GM21619 (cell line): ENCODE data around the gene FGFRL1.
"Not testable (repeated sequence)": the region's sequence is repeated elsewhere in the genome, so short reads cannot be mapped to it uniquely, and the experiment has no call there.

ENCODE experiments used
- ATAC-seq: cut with Tn5 transposase; IDR thresholded peaks from one replicate; pipeline ENCODE4 v1.9.1; 2021; ENCODE audit not compliant: unreplicated experiment

Gene FGFRL1

DNA sequence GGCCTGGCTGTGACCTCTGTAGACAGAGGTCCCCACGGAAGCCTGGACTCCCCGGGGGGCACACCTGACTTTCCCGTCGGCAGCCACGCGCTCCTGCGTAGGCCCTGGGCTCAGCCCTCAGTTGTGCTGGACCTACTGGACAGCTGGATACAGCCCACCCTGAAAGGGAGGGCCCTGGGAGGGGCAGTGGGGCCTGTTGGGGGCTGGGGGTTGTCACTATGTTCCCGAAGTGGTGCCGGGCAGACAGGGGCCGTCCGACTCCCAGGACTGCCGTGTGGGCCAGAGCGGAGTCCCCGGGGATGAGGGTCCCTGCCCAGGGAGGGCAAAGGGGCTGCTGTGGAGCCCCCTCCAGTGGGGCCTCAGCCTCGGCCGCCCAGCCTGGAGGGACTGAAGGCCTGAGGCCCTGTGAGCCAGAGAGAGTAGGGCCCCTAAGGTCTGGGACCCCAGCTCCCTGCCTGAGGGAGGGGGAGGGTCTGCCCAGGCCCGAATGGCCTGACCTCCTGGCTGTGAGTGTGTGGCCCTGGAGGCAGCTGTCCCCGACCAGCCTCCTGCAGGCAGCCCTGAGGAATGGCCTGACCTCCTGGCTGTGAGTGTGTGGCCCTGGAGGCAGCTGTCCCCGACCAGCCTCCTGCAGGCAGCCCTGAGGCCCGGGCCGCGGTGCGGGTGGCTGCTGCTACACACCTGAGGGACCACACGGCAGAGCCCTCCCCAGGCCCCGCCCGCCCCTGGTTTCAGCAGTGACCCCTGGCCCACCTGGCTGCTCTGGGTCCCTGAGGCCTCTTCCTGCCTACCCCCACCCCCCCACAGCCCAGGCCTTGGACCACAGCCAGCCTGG, 25.8 kb downstream of the FGFRL1 start:
- ATAC-seq = no peak

DNA sequence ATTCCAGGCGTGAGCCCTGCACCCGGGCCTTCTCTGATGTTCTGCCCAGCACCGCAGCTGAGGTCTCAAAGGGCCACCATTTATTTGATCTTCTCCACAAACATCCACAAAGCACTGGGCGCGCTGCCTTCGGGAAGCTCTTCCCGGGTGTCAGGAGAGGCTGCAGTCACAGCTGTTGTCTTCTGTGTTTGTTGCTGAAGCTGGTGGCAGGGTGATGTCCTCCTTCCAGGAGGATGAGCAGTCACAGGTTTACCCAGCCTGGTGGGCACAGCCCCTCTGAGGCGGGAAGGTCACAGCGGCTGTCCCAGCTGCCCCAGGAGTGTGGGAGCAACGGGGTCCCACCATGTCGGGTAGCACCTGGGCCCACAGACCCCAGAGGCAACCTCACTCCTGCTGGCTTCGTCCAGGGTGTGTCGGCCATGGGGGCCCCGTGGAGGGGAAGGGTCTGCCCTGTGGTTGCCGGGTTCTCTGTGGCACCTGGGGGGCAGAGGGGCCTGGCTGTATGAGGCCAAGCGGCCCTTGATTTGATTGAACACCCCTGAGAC, 27.6 kb downstream of the FGFRL1 start:
- no peak for ATAC-seq

DNA sequence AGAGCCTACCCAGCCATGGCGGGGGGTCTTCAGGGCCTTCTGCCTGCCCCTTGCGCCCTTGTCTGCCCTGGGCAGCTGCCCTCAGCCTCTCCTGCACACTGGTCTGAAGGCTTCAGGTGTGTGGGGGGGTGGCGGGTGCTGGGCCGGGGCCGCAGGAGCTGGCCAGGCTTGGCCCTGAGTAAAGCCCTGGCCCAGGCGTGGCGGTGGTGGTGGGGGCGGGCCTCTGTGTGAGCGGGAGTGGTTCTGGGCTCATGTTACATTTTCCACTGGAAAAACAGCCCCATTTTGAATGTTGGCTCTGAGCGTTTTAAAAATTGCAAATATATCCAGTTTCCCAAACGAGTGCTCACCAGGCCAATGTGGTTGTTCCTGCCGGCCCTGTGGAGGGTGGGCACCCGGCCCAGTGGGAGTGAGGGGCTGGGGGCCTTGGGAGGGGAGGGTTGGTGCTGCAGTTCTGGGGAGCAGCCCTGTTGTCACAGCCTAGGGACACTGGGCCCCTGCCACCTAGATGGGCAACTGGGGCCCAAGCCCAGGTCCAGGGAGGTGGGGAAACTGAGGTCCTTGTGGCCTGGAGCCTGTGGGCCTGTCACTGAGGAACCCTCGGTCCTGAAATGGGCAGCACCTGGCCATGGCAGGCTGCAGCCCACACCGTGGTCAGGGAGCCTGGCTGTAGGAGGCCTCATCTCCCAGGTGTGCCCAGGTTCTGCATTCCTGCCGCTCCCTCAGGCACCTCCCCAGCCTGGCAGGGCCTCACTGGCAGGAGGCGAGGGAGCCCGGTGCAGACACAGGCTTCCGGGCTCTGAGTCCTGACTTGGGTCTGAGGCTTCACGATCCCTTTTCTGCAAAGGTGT, 28.3 kb downstream of the FGFRL1 start:
- no peak for ATAC-seq

DNA sequence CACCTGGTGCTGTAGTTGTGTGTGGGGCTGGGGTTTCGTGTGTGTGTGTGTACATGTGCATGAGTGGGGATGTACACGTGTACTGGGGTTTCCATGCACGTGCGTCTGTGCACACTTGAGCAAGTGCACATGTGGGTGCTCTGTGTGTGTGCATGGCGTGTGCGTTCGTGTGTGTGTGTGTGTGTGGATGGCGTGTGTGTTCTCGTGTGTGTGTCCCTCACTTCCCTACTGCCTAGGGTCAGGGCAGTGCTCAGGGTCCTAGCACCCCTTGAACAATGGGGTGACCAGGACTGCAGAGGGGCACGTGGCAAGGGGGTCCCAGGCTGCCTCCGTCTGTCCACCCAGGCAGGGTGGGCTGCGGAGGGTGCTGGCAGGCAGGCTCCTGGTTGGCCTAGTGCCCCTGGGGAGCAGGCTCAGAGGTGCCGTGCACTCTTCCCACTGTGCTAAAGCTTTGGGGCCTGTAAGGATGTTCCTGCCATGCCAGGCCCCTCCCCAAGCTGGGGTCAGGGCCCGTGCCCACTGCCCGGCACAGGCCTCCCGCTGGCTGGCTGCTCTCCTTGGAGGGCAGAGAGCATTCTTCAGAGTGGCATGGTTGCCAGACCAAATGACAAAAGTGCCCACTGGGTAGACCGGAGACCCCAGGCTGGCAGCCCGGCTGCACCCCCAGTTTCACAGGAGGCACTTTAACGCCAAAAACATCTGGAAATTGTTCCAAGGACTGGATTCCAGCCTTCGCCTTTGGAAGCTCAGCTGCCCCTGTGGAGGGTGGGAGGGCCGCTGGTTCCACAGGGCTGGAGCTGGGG, 29.1 kb downstream of the FGFRL1 start:
- ATAC-seq = no peak

DNA sequence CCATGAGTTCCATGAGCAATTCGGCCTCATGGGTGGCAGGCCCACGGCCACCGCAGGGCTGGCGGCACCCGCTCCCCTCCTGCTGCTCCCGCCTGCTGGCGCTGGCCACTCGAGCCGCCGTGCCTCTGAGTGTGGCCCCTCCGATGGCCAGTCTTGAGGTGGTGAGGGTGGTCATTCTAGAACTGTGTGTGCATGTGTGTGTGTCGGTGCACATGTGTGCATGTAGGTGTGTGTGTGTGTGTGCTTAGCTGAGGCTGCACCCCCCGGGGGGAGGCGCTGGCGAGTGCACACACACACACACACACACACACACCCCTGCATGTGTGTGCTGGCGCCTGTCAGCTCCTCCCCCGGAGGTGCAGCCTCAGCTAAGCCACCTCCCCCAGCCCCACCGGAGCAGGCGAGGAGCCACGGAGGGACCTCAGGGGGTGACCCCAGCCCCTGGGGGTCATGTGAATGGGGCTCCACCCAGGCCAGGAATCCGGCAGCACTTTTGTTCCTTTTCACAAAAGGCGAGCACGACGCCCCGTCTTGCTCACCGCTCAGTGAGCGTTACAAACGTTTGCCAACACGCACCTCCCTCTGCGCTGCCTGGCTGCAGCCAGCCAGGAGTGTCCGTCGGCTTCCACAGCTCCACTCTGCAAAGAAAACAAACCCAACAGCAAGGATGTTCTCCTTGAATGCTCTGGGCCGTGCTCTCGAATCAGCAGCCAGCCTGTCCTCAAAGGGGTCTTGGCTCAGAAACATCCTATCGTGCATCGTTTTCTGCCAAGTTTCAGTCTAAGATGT, 29.9 kb downstream of the FGFRL1 start:
- no peak for ATAC-seq

DNA sequence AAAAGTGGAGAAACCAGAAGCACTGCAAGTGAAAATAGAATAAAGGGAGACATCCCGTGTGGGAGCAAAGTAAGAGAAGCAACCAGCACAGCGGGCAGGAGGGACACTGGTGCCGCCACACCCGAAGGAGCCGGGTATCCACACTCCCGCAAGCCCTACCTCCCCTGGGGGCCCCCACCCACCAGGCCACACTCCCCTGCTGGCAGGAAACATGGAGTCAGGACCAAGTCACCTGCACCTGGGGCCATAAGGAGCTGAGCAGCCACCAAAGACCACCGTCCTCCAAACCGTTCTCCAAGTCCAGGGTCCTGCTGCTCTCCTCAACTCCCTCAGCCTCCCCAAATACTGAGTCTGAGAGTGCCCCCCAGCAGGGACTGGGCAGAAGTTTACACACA, 30.5 kb downstream of the FGFRL1 start:
- ATAC-seq = no peak

DNA sequence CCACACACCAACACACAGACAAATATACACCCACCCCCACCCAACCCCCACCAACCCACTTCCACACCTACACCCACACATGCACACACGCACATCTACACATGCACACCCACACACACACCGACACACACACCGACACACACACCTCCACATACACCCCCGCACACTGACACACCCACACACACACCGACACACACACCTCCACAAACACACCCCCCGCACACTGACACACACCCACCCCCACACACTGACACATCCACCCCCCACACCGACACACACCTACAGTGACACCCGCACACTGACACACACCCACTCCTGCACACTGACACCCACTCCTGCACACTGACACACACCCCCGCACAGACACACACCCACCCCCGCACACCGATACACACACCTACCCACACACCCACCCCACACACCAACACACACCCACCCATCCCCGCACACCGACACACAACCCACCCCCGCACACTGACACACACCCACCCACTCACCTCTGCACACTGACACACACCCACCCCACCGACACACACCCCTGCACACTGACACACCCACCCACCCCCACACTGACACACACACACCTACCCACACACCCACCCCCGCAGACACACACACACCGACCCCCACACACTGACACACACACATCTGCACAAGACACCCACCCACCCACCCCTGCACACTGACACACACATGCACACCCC, 31.1 kb downstream of the FGFRL1 start:
- no peak for ATAC-seq

DNA sequence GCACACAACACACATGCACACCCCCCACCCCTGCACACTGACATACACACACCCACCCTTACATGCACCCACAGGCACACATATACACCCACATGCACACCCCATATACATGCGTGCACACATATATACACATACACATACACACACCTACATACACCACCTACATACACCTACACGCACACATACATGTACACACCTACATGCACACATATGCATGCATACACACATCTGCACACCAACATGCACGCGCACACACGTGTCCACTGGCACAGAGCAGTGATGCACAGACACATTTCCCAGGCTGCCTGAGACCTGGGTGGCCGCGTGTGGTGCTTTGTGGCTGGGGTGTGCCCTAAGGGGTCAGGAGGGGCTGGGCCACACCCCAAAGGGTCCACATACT, 31.7 kb downstream of the FGFRL1 start:
- no peak for ATAC-seq

DNA sequence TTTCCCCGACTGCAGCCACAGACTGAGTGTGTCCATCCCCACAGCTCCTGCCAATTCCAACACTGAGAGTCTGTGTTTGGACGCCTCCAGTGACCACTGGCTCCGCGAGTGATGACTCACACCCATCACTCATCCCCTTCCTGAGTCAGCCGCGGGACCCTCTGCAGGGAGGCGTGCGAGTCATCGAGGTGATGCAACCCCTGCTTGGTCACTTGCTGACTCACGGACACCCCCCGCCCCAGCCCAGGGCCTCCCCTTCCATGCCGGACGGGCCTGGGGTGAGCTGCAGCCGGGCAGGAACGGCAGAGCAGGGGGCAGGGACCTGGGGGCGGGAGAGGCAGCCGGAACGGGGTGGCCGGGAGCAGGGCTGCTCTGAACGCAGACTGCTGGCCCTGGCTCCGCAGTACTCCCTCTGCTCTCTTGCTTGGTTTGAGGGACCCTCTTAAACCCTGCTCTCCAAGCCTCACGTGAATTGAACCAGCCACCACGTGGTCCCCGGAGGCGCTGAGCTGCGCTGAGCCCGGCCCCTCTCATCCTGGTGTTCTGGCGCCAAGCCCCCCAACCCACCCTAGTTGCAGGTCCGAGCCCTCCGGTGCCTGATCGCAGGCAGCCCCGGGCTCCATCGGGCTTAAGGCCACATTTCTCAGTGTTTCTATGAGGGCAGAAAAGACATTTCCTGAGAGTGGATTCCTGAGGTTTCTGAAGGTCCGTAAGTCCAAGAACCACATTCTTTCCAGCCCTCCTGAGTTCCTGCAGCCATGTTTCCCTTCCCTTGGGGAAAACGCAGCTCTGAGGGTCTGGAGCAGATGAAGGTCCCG, 32.4 kb downstream of the FGFRL1 start:
- ATAC-seq = no peak

DNA sequence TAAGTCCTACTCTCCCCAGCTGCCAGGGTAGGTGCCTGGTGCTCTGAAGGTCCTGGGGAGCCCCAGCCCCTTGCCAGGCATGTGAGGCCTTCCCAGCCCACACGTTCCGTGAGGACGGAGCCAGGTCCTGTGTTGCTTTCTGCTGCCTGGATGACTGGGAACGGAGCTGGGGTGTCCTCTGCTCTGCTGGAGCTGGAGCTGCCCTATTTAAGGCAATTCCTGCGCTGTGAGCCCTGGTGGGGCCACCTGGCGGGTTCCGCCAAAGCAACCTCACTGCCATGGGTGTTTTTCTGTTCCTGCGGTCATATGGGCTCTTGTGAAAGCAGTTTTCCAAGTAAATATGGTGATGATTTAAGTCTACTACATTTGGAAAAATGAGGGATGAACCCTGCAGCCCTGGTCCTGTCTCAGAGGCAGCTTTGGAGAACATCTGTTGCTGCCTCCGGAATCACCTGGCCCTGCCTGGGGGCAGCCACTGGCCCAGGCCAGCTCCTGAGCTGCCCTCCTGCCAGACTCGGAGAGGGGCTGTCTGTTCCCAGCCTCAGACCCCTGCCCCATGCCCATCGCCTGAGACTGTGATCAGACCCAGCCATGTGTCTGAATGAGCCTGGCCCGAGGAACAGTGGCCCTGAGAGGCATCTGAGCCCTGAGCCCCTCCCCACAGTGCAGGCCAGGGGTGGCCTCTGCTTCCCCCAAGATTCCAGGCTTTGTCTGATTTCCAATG, 33.2 kb downstream of the FGFRL1 start:
- ATAC-seq = no peak

DNA sequence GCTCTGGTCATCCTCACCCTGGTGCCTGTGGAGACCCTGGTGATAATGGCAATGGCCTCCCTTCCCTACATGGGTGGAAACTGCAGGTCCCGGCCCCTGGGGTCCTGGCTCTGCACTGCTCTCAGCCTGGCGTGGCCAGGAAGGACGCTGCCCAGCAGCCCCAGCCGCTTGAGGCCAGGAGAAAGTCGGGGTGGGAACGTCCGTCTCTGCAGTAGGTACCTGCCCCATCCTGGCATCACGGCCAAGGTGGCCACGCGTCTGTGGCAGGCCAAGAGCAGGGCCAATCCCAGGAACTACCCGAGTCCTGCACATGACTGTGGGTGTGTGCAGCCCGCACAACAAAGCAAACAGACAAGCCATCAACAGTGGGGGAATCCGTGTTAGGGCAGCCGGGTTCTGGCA, 33.8 kb downstream of the FGFRL1 start:
- ATAC-seq = no peak

DNA sequence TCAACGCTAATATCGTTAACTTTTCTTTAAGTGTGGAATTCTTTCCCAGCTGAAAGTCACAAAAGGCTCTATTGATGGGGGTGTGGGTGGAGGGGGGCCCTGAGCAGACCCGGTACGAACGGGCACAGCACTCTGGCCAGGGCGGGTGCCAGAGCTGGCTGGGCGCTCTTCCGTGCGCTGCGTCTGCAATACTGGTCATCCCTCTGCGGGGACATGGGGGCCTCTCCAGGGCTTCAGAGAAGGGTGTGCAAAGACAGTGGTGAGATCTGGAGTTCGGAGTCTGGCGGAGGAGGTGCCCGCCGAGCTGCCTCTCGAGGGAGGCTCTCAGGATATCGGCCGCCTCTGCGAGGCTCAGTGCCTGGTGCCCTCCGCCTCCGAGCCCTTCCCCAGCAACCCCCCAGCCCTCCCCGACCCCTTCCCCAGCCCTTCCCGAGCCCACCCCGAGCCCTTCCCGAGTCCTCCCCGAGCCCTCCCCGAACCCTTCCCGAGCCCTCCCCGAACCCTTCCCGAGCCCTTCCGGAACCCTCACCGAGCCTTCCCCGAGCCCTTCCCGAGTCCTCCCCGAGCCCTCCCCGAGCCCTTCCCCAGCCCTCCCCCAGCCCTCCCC, 34.3 kb downstream of the FGFRL1 start:
- ATAC-seq = no peak

DNA sequence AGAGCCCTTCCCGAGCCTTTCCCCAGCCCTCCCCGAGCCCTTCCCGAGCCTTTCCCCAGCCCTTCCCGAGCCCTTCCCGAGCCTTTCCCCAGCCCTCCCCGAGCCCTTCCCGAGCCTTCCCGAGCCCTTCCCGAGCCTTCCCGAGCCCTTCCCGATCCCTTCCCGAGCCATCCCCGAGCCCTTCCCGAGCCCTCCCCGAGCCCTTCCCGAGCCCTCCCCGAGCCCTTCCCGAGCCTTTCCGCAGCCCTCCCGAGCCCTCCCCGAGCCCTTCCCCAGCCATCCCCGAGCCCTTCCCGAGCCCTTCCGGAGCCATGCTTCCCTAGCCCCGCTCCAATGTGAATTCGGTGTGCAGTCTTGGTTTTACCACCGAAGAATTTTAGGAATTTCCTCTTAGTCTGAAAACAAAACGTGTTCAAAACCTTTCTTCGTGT, 35.2 kb downstream of the FGFRL1 start:
- ATAC-seq = not testable (repeated sequence)

DNA sequence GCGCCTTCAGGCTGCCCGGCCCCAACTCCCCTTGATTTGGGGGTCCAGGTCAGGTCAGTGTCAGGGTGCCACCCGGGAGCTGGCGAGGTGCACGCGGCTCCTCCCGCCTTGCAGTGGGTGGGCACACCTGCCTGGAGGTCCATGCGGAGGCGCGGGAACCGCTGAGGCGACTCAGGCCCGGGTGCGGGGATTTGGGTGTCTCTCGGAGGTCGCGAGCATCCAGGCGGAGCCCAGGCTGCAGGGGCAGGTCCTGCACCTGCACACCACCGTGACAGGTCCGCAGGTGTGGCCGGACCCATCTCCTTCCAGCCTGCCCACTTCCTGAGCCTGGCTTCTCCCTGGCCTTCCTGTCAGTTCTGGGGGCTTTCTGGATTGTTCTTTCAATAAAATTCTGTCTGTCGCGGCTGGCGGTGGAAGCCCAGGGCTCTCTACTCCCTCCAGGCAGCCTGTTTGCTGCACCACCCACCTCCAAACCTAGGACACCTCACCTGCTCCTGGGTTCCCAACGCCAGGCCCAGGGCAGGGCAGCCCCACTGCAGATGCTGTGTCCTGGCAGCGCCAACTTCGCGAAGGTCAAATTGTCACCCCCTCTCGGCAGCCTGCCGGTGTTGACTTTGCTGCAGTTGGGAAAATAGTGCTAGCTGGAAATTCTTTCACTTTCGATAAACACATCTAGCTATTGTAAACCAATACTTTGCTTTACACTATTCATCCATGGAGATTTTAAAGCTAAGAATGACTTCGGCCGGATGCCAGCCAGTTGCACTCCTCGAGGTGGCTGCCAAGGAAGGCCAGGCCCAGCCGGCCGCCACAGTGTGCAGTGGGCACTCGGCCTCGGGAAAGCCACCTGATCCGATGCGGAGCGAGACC, 35.9 kb downstream of the FGFRL1 start:
- no peak for ATAC-seq

DNA sequence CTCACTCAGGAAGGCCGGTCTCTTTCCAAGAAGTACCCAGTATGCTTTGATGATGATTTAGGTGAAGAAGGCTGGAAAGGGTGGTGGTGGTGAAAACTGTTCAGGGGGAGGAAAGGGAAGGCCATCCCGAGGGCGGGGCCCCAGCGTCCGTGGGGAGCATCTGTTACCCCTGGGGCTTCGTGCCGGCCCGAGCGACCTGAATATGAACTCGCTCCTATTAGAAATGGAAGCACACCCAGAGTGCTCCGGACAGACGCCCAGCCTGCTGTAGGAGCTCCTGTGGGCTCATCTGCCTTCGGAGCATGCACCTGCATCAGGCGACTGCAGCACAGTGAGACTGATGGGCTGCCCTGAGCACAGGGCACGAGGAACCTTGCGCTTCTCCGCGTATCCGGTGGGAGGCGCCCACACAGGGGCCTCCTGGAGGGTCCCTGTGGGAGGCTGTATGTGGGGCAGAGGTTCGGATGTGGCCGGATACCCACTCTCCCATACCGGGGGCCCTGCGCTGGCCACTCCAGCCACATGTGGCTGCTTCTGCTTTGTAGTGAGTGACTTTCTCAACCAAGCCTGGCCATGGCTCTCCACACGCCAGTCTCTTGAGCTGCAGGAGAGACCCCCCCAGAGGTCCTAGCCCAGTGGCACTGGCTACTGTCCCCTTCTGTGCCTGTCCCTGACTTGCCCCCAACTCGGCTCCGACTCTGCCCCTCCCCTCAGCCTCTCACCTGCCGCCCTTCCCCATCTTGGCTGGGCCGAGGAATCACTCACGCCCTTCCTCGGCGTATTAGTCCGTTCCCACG, 36.7 kb downstream of the FGFRL1 start:
- ATAC-seq = no peak
